Nephron progenitor cell (in vitro differentiated cells): ENCODE data around the gene ACSS1.

ENCODE experiments used
- DNase-seq: peaks from one replicate; pipeline ENCODE4 v3.0.0; 2021
- H3K27ac Mint-ChIP-seq: 2 replicates; pipeline ENCODE4 v1.8.0; 2021; ENCODE audit warnings: mild to moderate bottlenecking, moderate library complexity, mixed read lengths
- H3K27me3 Mint-ChIP-seq: 2 replicates; pipeline ENCODE4 v1.8.0; 2021; ENCODE audit warnings: mild to moderate bottlenecking, low read depth, mixed read lengths; ENCODE audit not compliant: poor library complexity
- H3K36me3 Mint-ChIP-seq: 2 replicates; pipeline ENCODE4 v1.8.0; 2021; ENCODE audit warnings: low read depth, mixed read lengths
- H3K4me1 Mint-ChIP-seq: 2 replicates; pipeline ENCODE4 v1.8.0; 2021; ENCODE audit warnings: mixed read lengths
- H3K4me3 Mint-ChIP-seq: 2 replicates; pipeline ENCODE4 v1.8.0; 2021; ENCODE audit warnings: mild to moderate bottlenecking, moderate library complexity, mixed read lengths
- H3K9me3 Mint-ChIP-seq: 2 replicates; pipeline ENCODE4 v1.8.0; 2021; ENCODE audit warnings: mild to moderate bottlenecking, moderate library complexity, mixed read lengths
- CTCF ChIP-seq: fragments of 200-600 bp; sonication (generic); IDR thresholded peaks from 2 replicates; pipeline ENCODE4 v1.5.0; 2021; ENCODE audit warnings: antibody characterized with exemption

The ACSS1 gene

GRCh38 chr20:25055711-25056495 is 2.0 kb downstream of the ACSS1 start:
- no peak for TF ChIP-seq CTCF
- H3K4me1 Mint-ChIP-seq, result peaks cover 11% of the 10 kb centered on the region
- no peaks in the 10 kb centered on the region for H3K9me3 Mint-ChIP-seq
- peak overlapping the region; percentile 65 for H3K4me3 Mint-ChIP-seq
- no peaks in the 10 kb centered on the region for H3K36me3 Mint-ChIP-seq
- H3K27me3 Mint-ChIP-seq, result peaks cover 97% of the 10 kb centered on the region
- no peak for DNase-seq
- H3K27ac Mint-ChIP-seq, result no peak overlapping the region

- Mint-ChIP-seq H3K4me1 (peaks cover 11% of the 10 kb centered on the region), H3K4me3 (no peak overlapping the region), H3K27ac (no peak overlapping the region), H3K9me3 (no peaks in the 10 kb centered on the region), H3K36me3 (no peaks in the 10 kb centered on the region), H3K27me3 (peaks cover 97% of the 10 kb centered on the region)
- no peak for TF ChIP-seq CTCF
- DNase-seq, result no peak
Observed at GRCh38 chr20:25054995-25055629, 2.8 kb downstream of the ACSS1 start.

- Mint-ChIP-seq H3K4me1 (peaks cover 11% of the 10 kb centered on the region), H3K27me3 (peaks cover 96% of the 10 kb centered on the region), H3K9me3 (no peaks in the 10 kb centered on the region), H3K36me3 (no peaks in the 10 kb centered on the region), H3K27ac (no peak overlapping the region), H3K4me3 (no peak overlapping the region)
- no peak for TF ChIP-seq CTCF
- DNase-seq, result no peak
Observed at GRCh38 chr20:25054096-25054820, 3.7 kb downstream of the ACSS1 start.

- Mint-ChIP-seq H3K27ac (no peak overlapping the region), H3K36me3 (no peaks in the 10 kb centered on the region), H3K27me3 (peaks cover 95% of the 10 kb centered on the region), H3K9me3 (no peaks in the 10 kb centered on the region), H3K4me3 (no peak overlapping the region), H3K4me1 (peaks cover 7% of the 10 kb centered on the region)
- TF ChIP-seq CTCF, result no peak
- DNase-seq, result no peak
Observed at GRCh38 chr20:25053255-25054031, 4.5 kb downstream of the ACSS1 start.

GRCh38 chr20:25052255-25053194 is 5.4 kb downstream of the ACSS1 start:
- TF ChIP-seq CTCF, result no peak
- DNase-seq, result no peak
- no peak overlapping the region for H3K4me3 Mint-ChIP-seq
- H3K4me1 Mint-ChIP-seq, result peaks cover 7% of the 10 kb centered on the region
- no peaks in the 10 kb centered on the region for H3K36me3 Mint-ChIP-seq
- H3K9me3 Mint-ChIP-seq, result no peaks in the 10 kb centered on the region
- H3K27ac Mint-ChIP-seq, result no peak overlapping the region
- H3K27me3 Mint-ChIP-seq, result peaks cover 93% of the 10 kb centered on the region
